Naive thymus-derived CD4-positive, alpha-beta T cell (primary cell): ENCODE data around the gene PFDN2. TPM values are rescaled to one million over a fixed set of nuclear protein-coding genes. Genes with fewer than 3 reads are reported as not detected.
A peak's percentile ranks its signal among the peaks of the same experiment; 100 is the strongest.

Source experiments
- ATAC-seq: fragments of 150-1000 bp; cut with Tn5 transposase; 2 replicates; pipeline ENCODE4 v1.10.0; 2021; ENCODE audit warnings: mild to moderate bottlenecking, moderate library complexity
- CTCF ChIA-PET: fragments of 350-600 bp; sonication (Branson Sonifier 250); formaldehyde crosslinking; loops from one replicate; lab custom pipeline; 2021; ENCODE audit warnings: antibody characterized with exemption; lab: Charles Lee
- POLR2A ChIA-PET: fragments of 350-600 bp; sonication (Branson Sonifier 250); formaldehyde crosslinking; loops from one replicate; lab custom pipeline; 2021; ENCODE audit warnings: antibody characterized with exemption, inconsistent platforms; lab: Charles Lee
- DNase-seq, 9 donors: peaks; one replicate each; pipeline versions ENCODE4 v3.0.0 to v3.0.0-alpha.2; 2020 to 2022; ENCODE audit warnings: mixed read lengths in 1 of 9
- H3K27ac ChIP-seq: one replicate; pipeline ENCODE4 v1.7.0; 2013; ENCODE audit warnings: mild to moderate bottlenecking, low read depth, low read length, moderate library complexity
- H3K27me3 ChIP-seq, 2 donors: one replicate each; pipeline ENCODE4 v1.7.0; 2013; ENCODE audit warnings: low read length in 2 of 2, mild to moderate bottlenecking in 2 of 2, moderate library complexity in 2 of 2; ENCODE audit not compliant: control insufficient read depth in 2 of 2, insufficient read depth in 2 of 2
- H3K36me3 ChIP-seq, 3 experiments: 1 replicate in 2 of 3; 2 replicates in 1 of 3; pipeline ENCODE4 v1.7.0; 2013; ENCODE audit warnings: low read length in 3 of 3, mild to moderate bottlenecking in 3 of 3, moderate library complexity in 1 of 3; ENCODE audit not compliant: insufficient read depth in 3 of 3, control insufficient read depth in 2 of 3
- H3K4me1 ChIP-seq, 2 donors: one replicate each; pipeline ENCODE4 v1.7.0; 2013; ENCODE audit warnings: low read length in 2 of 2, mild to moderate bottlenecking in 2 of 2, moderate library complexity in 1 of 2; ENCODE audit not compliant: control insufficient read depth in 2 of 2, insufficient read depth in 2 of 2
- H3K4me3 ChIP-seq: 2 replicates; pipeline ENCODE4 v1.7.0; 2013; ENCODE audit warnings: mild to moderate bottlenecking, low read length
- H3K9me3 ChIP-seq, 3 experiments: 1 replicate in 2 of 3; 2 replicates in 1 of 3; pipeline ENCODE4 v1.7.0; 2013; ENCODE audit warnings: low read length in 3 of 3; ENCODE audit not compliant: control insufficient read depth in 2 of 3
- H3K27ac Mint-ChIP-seq, 9 donors: one replicate each; pipeline ENCODE4 v1.8.0; 2020 to 2022; ENCODE audit warnings: mixed read lengths in 9 of 9, mild to moderate bottlenecking in 8 of 9, moderate library complexity in 5 of 9, inconsistent platforms in 2 of 9
- H3K27me3 Mint-ChIP-seq, 5 donors: one replicate each; pipeline ENCODE4 v1.8.0; 2021 to 2022; ENCODE audit warnings: mixed read lengths in 5 of 5, mild to moderate bottlenecking in 1 of 5
- H3K36me3 Mint-ChIP-seq, 5 donors: one replicate each; pipeline ENCODE4 v1.8.0; 2020 to 2022; ENCODE audit warnings: mixed read lengths in 5 of 5, mild to moderate bottlenecking in 3 of 5, inconsistent platforms in 1 of 5
- H3K4me1 Mint-ChIP-seq, 7 donors: one replicate each; pipeline ENCODE4 v1.8.0; 2020 to 2022; ENCODE audit warnings: mixed read lengths in 7 of 7, mild to moderate bottlenecking in 3 of 7, inconsistent platforms in 1 of 7
- H3K4me3 Mint-ChIP-seq, 10 donors: one replicate each; pipeline ENCODE4 v1.8.0; 2020 to 2022; ENCODE audit warnings: mild to moderate bottlenecking in 10 of 10, mixed read lengths in 10 of 10, moderate library complexity in 6 of 10, inconsistent platforms in 2 of 10
- H3K9me3 Mint-ChIP-seq, 11 donors: one replicate each; pipeline ENCODE4 v1.8.0; 2020 to 2022; ENCODE audit warnings: mixed read lengths in 11 of 11, mild to moderate bottlenecking in 4 of 11, inconsistent platforms in 1 of 11, moderate library complexity in 1 of 11
- intact Hi-C, 2 donors: fragments of 100-400 bp; cut with micrococcal nuclease; formaldehyde crosslinking; loops; one replicate each; pipeline ENCODE4 v1.15.1; 2023
- polyA plus RNA-seq, 2 donors: library from polyadenylated mRNA; unstranded; fragments of 300-500 nt; fragmentation: Illumina TruSeq; gene quantifications; one replicate each; pipeline ENCODE4 v1.2.3, GENCODE V29; 2021
- total RNA-seq, 6 experiments: library from RNA in 5 of 6; stranded (reverse) in 5 of 6; gene quantifications; 1 replicate in 5 of 6; 2 replicates in 1 of 6; pipeline ENCODE4 v1.2.3 and lab custom pipeline; 2021 to 2026

The PFDN2 gene
- total and polyA plus RNA-seq, 7 experiments from 2014 or later, result 32.0 to 84.0 (median 37.1) TPM

- POLR2A ChIA-PET, result interaction anchor here (0.8 to 7.4 kb wide), 3 partner anchors 26 to 70 kb away, joined by 3 to 106 read pairs (median 66); partner anchors contain the start of genes ARHGAP30, TSTD1 and USF1
Measured at GRCh38 chr1:161095230-161095629, 22.6 kb downstream of the PFDN2 start.

GRCh38 chr1:161094481-161094880, 23.4 kb downstream of the PFDN2 start:
- no peak for DNase-seq
- Mint-ChIP-seq H3K27ac (peak overlapping the region in 4 of 9 donors; percentile 30 to 95 (median 70)), H3K36me3 (peaks cover 0 to 5% (median 0%) of the 10 kb centered on the region in 5 donors), H3K27me3 (peaks cover 0 to 12% (median 0%) of the 10 kb centered on the region in 5 donors), H3K4me3 (no peak overlapping the region), H3K9me3 (peaks cover 0 to 10% (median 0%) of the 10 kb centered on the region in 11 donors), H3K4me1 (peaks cover 23 to 63% (median 36%) of the 10 kb centered on the region in 7 donors)
- no peak for ATAC-seq
- H3K4me1 ChIP-seq, result peaks cover 9 to 11% of the 10 kb centered on the region in 2 donors
- peaks cover 0 to 2% (median 0%) of the 10 kb centered on the region in 3 experiments for H3K36me3 ChIP-seq
- no peak overlapping the region for H3K27ac ChIP-seq
- POLR2A ChIA-PET, result interaction anchor here (0.8 to 7.4 kb wide), 2 partner anchors 52 to 71 kb away, joined by 3 to 106 read pairs; partner anchors contain the start of genes TSTD1 and USF1
- H3K9me3 ChIP-seq, result no peaks in the 10 kb centered on the region
- no peak overlapping the region for H3K4me3 ChIP-seq
- CTCF ChIA-PET, result interaction anchor here (0.6 to 7.4 kb wide), 6 partner anchors 23 to 287 kb away, joined by 3 to 120 read pairs (median 6); partner anchors contain the start of gene ARHGAP30
- intact Hi-C loops, result no loop called here
- no peaks in the 10 kb centered on the region for H3K27me3 ChIP-seq

More at GRCh38 chr1:161095230-161095629, 22.6 kb downstream of the PFDN2 start:
- H3K36me3 ChIP-seq, result peaks cover 0 to 8% (median 0%) of the 10 kb centered on the region in 3 experiments
- peaks cover 23 to 68% (median 34%) of the 10 kb centered on the region in 7 donors for H3K4me1 Mint-ChIP-seq
- no peak overlapping the region for H3K4me3 ChIP-seq
- intact Hi-C loops, result no loop called here
- H3K27me3 Mint-ChIP-seq, result peaks cover 0 to 12% (median 0%) of the 10 kb centered on the region in 5 donors
- peaks cover 9 to 11% of the 10 kb centered on the region in 2 donors for H3K4me1 ChIP-seq
- peaks cover 0 to 10% (median 0%) of the 10 kb centered on the region in 11 donors for H3K9me3 Mint-ChIP-seq
- H3K27ac Mint-ChIP-seq, result peak overlapping the region in 3 of 9 donors; percentile 62 to 95 (median 79)
- CTCF ChIA-PET, result interaction anchor here (0.6 to 7.4 kb wide), 5 partner anchors 9 to 98 kb away, joined by 3 to 120 read pairs (median 5); partner anchors contain the start of gene ARHGAP30
- ATAC-seq (no peak), DNase-seq (no peak)
- H3K36me3 Mint-ChIP-seq, result peaks cover 0 to 6% (median 0%) of the 10 kb centered on the region in 5 donors
- no peaks in the 10 kb centered on the region for H3K27me3 ChIP-seq
- no peak overlapping the region for H3K27ac ChIP-seq
- no peaks in the 10 kb centered on the region for H3K9me3 ChIP-seq
- no peak overlapping the region for H3K4me3 Mint-ChIP-seq

- Mint-ChIP-seq H3K4me3 (peak overlapping the region in 1 of 10 donors; percentile 1), H3K9me3 (peaks cover 0 to 6% (median 0%) of the 10 kb centered on the region in 11 donors), H3K4me1 (peaks cover 18 to 58% (median 26%) of the 10 kb centered on the region in 7 donors), H3K27ac (peak overlapping the region in 2 of 9 donors; percentile 25 to 47), H3K36me3 (peaks cover 0 to 3% (median 0%) of the 10 kb centered on the region in 5 donors), H3K27me3 (peaks cover 0 to 11% (median 0%) of the 10 kb centered on the region in 5 donors)
- Histone ChIP-seq H3K4me1 (peaks cover 5 to 7% of the 10 kb centered on the region in 2 donors), H3K4me3 (no peak overlapping the region), H3K27me3 (no peaks in the 10 kb centered on the region), H3K27ac (no peak overlapping the region), H3K36me3 (no peaks in the 10 kb centered on the region), H3K9me3 (no peaks in the 10 kb centered on the region)
- ChIA-PET CTCF (interaction anchor here (0.6 to 3.7 kb wide), 4 partner anchors 8 to 95 kb away, joined by 3 to 20 read pairs (median 3); no protein-coding TSS in a partner anchor), POLR2A (interaction anchor here (0.6 to 1.2 kb wide), 3 partner anchors 11 to 24 kb away, joined by 3 to 4 read pairs (median 3); partner anchors contain the start of gene ARHGAP30)
- ATAC-seq (no peak), DNase-seq (peak in 1 of 9 donors; percentile 65)
- intact Hi-C loops, result no loop called here
Measured at GRCh38 chr1:161092621-161093028, 25.2 kb downstream of the PFDN2 start.

DNA sequence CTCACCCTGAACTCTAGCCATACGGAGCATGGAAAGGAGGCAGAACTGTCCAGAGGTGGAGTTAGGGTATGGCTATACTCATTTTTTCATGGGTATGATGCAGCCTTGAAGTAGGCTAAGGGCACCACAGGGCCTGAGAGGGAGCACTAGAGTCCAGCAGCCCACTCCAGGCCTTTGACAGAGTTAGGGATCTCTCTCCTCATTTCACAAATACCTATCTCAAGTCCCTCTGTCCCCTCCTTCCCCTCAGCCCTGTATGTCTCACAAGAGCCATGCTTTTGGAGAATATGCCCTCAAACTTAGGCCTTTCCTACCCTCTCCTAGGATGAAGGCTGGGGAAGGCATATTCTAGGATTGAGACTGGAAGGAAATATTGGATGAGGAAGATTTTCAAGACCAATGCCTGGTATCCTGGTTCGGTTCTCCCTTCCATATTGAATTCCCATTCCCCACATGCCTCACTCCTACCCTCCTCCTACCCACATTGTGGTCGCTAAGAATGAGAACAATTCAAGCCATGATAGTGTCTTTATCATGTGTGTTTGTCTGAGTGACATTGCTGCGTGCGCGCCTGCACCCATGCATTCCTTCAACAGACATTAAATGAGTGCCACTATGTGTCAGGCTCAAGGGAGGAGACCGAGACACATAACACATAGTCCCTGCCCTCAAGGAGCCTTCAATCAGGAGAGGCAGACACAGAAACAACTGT, 25.9 kb downstream of the PFDN2 start:
- no peaks in the 10 kb centered on the region for H3K27me3 ChIP-seq
- intact Hi-C loops, result no loop called here
- Mint-ChIP-seq H3K4me1 (peaks cover 11 to 54% (median 19%) of the 10 kb centered on the region in 7 donors), H3K4me3 (no peak overlapping the region), H3K27ac (no peak overlapping the region), H3K9me3 (peaks cover 0 to 4% (median 0%) of the 10 kb centered on the region in 11 donors), H3K27me3 (peaks cover 0 to 9% (median 0%) of the 10 kb centered on the region in 5 donors), H3K36me3 (no peaks in the 10 kb centered on the region)
- peaks cover 0 to 2% of the 10 kb centered on the region in 2 donors for H3K4me1 ChIP-seq
- CTCF ChIA-PET, result interaction anchor here (3.7 kb wide), 1 partner anchor 94 kb away, joined by 20 read pairs; no protein-coding TSS in a partner anchor
- no peaks in the 10 kb centered on the region for H3K9me3 ChIP-seq
- H3K27ac ChIP-seq, result no peak overlapping the region
- POLR2A ChIA-PET, result interaction anchor here (0.6 to 1.2 kb wide), 2 partner anchors 10 to 22 kb away, joined by 3 read pairs; partner anchors contain the start of gene ARHGAP30
- DNase-seq (no peak), ATAC-seq (no peak)
- H3K4me3 ChIP-seq, result no peak overlapping the region
- no peaks in the 10 kb centered on the region for H3K36me3 ChIP-seq

- no peak overlapping the region for H3K27ac ChIP-seq
- H3K9me3 Mint-ChIP-seq, result peaks cover 0 to 2% (median 0%) of the 10 kb centered on the region in 11 donors
- ATAC-seq (no peak), DNase-seq (no peak)
- H3K4me1 Mint-ChIP-seq, result peaks cover 6 to 46% (median 13%) of the 10 kb centered on the region in 7 donors
- CTCF ChIA-PET, result interaction anchor here (0.6 kb wide), 1 partner anchor 67 kb away, joined by 4 read pairs; no protein-coding TSS in a partner anchor
- H3K27ac Mint-ChIP-seq, result no peak overlapping the region
- POLR2A ChIA-PET, result no interaction called here
- intact Hi-C loops, result no loop called here
- H3K4me3 Mint-ChIP-seq, result no peak overlapping the region
- no peaks in the 10 kb centered on the region for H3K36me3 Mint-ChIP-seq
- no peak overlapping the region for H3K4me3 ChIP-seq
- no peaks in the 10 kb centered on the region for H3K36me3 ChIP-seq
- no peaks in the 10 kb centered on the region for H3K4me1 ChIP-seq
- H3K9me3 ChIP-seq, result no peaks in the 10 kb centered on the region
- peaks cover 0 to 7% (median 0%) of the 10 kb centered on the region in 5 donors for H3K27me3 Mint-ChIP-seq
- H3K27me3 ChIP-seq, result no peaks in the 10 kb centered on the region
Measured at GRCh38 chr1:161091093-161091492, 26.7 kb downstream of the PFDN2 start.

DNA sequence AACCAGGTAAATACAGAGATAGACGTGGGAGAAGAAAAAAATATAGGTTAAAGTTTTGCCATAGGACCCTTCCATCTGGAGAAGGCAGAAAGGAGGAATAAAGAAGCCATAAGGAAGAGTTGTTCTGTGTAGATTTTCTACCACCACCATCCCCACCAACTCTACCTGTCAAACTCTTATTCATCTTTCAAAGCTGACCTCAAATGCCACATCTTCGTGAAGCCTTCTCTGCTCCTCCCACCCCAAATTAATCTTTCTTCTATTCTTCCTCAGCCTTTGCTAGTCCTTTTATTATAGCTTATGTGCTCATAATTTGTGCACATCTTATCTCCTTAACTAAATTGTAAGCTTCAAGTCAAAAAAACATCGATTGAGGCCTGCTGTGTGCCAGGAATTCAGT, 27.2 kb downstream of the PFDN2 start:
- Histone ChIP-seq H3K27ac (no peak overlapping the region), H3K9me3 (no peaks in the 10 kb centered on the region), H3K4me3 (no peak overlapping the region), H3K36me3 (no peaks in the 10 kb centered on the region), H3K27me3 (no peaks in the 10 kb centered on the region), H3K4me1 (no peaks in the 10 kb centered on the region)
- DNase-seq, result peak in 3 of 9 donors; percentile 17 to 30 (median 22)
- ATAC-seq, result peak; percentile 42
- ChIA-PET CTCF (interaction anchor here (0.6 kb wide), 1 partner anchor 66 kb away, joined by 4 read pairs; no protein-coding TSS in a partner anchor), POLR2A (interaction anchor here (1.1 kb wide), 1 partner anchor 10 kb away, joined by 3 read pairs; no protein-coding TSS in a partner anchor)
- H3K36me3 Mint-ChIP-seq, result no peaks in the 10 kb centered on the region
- peak overlapping the region in 1 of 9 donors; percentile 36 for H3K27ac Mint-ChIP-seq
- intact Hi-C loops, result no loop called here
- H3K4me3 Mint-ChIP-seq, result no peak overlapping the region
- peaks cover 0 to 5% (median 0%) of the 10 kb centered on the region in 11 donors for H3K9me3 Mint-ChIP-seq
- peaks cover 6 to 45% (median 17%) of the 10 kb centered on the region in 7 donors for H3K4me1 Mint-ChIP-seq
- peaks cover 0 to 6% (median 0%) of the 10 kb centered on the region in 5 donors for H3K27me3 Mint-ChIP-seq
